NCI-H69 (cell line): ENCODE data around the gene CPD.

Experiments
- DNase-seq: peaks from one replicate; lab custom pipeline; 2025; lab: John Stamatoyannopoulos, UW

CPD gene

GRCh38 chr17:30505868-30506417 lies 127.2 kb downstream of the CPD start:
- DNase-seq = no peak

GRCh38 chr17:30506481-30506880 lies 127.8 kb downstream of the CPD start:
- no peak for DNase-seq

GRCh38 chr17:30513346-30513745 lies 134.6 kb downstream of the CPD start:
- DNase-seq = no peak

GRCh38 chr17:30514895-30515596 lies 136.3 kb downstream of the CPD start:
- DNase-seq = no peak

- DNase-seq = no peak
Measured at GRCh38 chr17:30517786-30518185, 139.1 kb downstream of the CPD start.

GRCh38 chr17:30519166-30519565 lies 140.4 kb downstream of the CPD start:
- no peak for DNase-seq
